Upper lobe of left lung (tissue), 6 donors: ENCODE measurements around the gene FGF1. TPM values are rescaled to one million over a fixed set of nuclear protein-coding genes. Genes with fewer than 3 reads are reported as not detected.

Experiments used
- ATAC-seq, 2 donors: fragments of 200-7000 bp; cut with Tn5 transposase; one replicate each; pipeline ENCODE4 v1.9.1; 2022; ENCODE audit warnings: mild to moderate bottlenecking in 2 of 2, moderate library complexity in 2 of 2; ENCODE audit not compliant: low FRiP score in 2 of 2
- DNase-seq, 2 donors: peaks; one replicate each; pipeline ENCODE4 v3.0.0-alpha.2; 2019 to 2020
- H3K27ac ChIP-seq, 4 donors: fragments of 200-600 bp; sonication (generic); one replicate each; pipeline ENCODE4 v1.5.1; 2016 to 2019
- H3K27me3 ChIP-seq, 4 donors: fragments of 200-600 bp; sonication (generic); one replicate each; pipeline ENCODE4 v1.5.1; 2017 to 2019
- H3K36me3 ChIP-seq, 4 donors: fragments of 200-600 bp; sonication (generic); one replicate each; pipeline ENCODE4 v1.5.1; 2016 to 2019
- H3K4me1 ChIP-seq, 4 donors: fragments of 200-600 bp; sonication (generic); one replicate each; pipeline ENCODE4 v1.5.1; 2018 to 2019
- H3K4me3 ChIP-seq, 4 donors: fragments of 200-600 bp; sonication (generic); one replicate each; pipeline ENCODE4 v1.5.1; 2017 to 2019; ENCODE audit warnings: mild to moderate bottlenecking in 2 of 4, moderate library complexity in 1 of 4
- H3K9me3 ChIP-seq, 4 donors: fragments of 200-600 bp; sonication (generic); one replicate each; pipeline ENCODE4 v1.5.1; 2018 to 2019
- EP300 ChIP-seq, 4 donors: sonication (generic); formaldehyde crosslinking; IDR thresholded peaks; one replicate each; pipeline ENCODE4 v1.5.1; 2017; ENCODE audit warnings: antibody characterized with exemption in 4 of 4, control low read depth in 2 of 4
- POLR2A ChIP-seq, 4 donors: fragments of 450-650 bp; IDR thresholded peaks; one replicate each; pipeline ENCODE4 v1.5.1; 2016 to 2017; ENCODE audit warnings: antibody characterized with exemption in 4 of 4, mild to moderate bottlenecking in 2 of 4
- POLR2AphosphoS5 ChIP-seq, 2 donors: sonication (generic); formaldehyde crosslinking; IDR thresholded peaks; one replicate each; pipeline ENCODE4 v1.5.1; 2017; ENCODE audit warnings: antibody characterized with exemption in 2 of 2
- WGBS, 2 donors: methylation state at CpG; one replicate each; pipeline ENCODE4 v1.1.5; 2017 to 2018; 5-methylcytosine and 5-hydroxymethylcytosine counted together
- total RNA-seq, 6 donors: library from RNA; depleted of rRNA in 4 of 6; stranded (reverse); fragments of >200 nt in 4 of 6; gene quantifications; one replicate each; pipeline versions ENCODE4 v1.1.0 to v1.2.1, GENCODE V29; 2016 to 2021
- TF ChIP-seq, protein P1 (sequence below), 6 experiments: fragments of 450-650 bp in 4 of 6; fragments of 200-600 bp in 2 of 6; sonication (generic) in 2 of 6; IDR thresholded peaks; one replicate each; pipeline ENCODE4 v1.5.1; 2016 to 2019; ENCODE audit warnings: antibody characterized with exemption in 6 of 6
- donor health status: DM: no; HTN: no; CAD: no; lungs with moderate emphysema.
- donor health status: DM: no; HTN: yes; CAD: no; lungs with severe emphysema.

The FGF1 gene
- total RNA-seq, 6 donors from 2014 or later, result 0.63 to 1.3 (median 0.77) TPM; not detected in 2

DNA sequence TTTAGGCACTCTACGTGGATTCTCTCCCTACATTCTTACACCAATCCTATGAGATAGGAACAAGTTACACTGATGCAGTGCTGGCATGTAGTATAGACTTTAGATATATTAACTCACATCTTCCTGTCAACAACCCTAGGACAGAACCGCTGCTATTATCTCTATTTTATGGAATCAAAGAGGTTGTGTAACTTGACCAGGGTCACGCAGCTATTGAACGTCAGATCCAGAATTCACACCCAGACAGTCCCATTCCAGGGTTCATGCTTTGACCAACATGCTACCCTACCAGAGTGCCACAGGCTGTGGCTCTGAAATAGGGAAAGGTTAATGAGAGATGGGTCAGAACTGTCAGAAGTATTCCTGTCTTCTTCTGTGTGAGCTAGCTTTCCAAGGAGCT, 9.6 kb downstream of the FGF1 start:
- DNase-seq, result no peak
- H3K9me3 ChIP-seq, result no peaks in the 10 kb centered on the region
- no peak for ATAC-seq
- TF ChIP-seq, protein P1, sequence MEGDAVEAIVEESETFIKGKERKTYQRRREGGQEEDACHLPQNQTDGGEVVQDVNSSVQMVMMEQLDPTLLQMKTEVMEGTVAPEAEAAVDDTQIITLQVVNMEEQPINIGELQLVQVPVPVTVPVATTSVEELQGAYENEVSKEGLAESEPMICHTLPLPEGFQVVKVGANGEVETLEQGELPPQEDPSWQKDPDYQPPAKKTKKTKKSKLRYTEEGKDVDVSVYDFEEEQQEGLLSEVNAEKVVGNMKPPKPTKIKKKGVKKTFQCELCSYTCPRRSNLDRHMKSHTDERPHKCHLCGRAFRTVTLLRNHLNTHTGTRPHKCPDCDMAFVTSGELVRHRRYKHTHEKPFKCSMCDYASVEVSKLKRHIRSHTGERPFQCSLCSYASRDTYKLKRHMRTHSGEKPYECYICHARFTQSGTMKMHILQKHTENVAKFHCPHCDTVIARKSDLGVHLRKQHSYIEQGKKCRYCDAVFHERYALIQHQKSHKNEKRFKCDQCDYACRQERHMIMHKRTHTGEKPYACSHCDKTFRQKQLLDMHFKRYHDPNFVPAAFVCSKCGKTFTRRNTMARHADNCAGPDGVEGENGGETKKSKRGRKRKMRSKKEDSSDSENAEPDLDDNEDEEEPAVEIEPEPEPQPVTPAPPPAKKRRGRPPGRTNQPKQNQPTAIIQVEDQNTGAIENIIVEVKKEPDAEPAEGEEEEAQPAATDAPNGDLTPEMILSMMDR (IDR thresholded peaks at IDR 0.05), result no peak
- TF ChIP-seq POLR2AphosphoS5 (IDR thresholded peaks at IDR 0.05), result no peak
- TF ChIP-seq POLR2A (IDR thresholded peaks at IDR 0.05), result no peak
- TF ChIP-seq EP300 (IDR thresholded peaks at IDR 0.05), result no peak
- no peaks in the 10 kb centered on the region for H3K27me3 ChIP-seq
- no peak overlapping the region for H3K27ac ChIP-seq
- no peaks in the 10 kb centered on the region for H3K4me1 ChIP-seq
- H3K36me3 ChIP-seq, result no peaks in the 10 kb centered on the region
- 85 to 96% methylated on average over 4 of the region's 4 CpGs for WGBS, 2 donors
- no peak overlapping the region for H3K4me3 ChIP-seq

DNA sequence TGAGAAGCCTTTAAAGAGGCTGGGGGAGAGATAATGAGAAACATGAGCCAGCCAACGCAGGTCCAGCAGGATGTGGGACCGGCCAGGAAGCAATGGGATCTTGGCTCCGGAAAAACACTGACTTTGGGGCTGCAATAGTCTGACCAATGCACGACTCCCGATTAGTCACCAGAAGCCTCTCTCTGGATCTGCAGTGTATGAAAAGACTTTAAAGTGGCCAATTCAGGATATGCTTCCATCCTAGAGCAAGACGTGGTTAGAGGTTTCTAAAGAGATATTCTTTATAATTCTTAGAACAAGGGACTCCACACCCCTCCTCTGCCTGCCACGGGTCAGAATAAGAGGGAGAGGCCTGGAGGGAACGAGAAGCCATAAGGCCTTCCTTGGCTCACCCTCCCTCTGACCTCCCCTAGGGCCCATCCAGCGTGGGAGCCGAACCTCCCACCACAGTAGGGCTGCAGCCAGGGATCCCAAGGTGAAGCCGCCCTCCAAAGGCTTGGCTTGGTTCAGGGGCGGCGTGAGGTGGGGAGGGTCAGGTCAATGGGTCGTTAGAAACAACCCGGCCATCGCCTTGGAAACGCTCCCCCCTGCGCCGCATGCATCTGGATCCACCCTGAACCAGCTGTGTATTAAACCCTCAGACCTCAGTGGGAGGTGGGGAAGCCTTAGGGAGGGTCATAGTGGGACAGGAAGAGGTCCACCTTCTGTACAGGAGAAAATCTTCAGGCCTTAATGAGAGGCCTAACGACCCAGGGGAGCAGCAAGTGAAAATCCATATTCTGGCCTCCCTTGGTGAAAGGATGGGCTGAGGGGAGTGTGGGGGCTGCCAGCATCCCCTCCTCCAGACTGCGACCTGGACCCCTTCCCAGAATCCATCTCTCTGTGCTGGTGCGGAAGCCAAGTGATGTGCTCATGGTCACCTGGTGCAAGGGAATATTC, 11.1 kb downstream of the FGF1 start:
- DNase-seq (no peak), ATAC-seq (peak in 1 of 2 donors; percentile 77)
- Histone ChIP-seq H3K36me3 (no peaks in the 10 kb centered on the region), H3K27me3 (no peaks in the 10 kb centered on the region), H3K4me1 (no peaks in the 10 kb centered on the region), H3K9me3 (no peaks in the 10 kb centered on the region), H3K4me3 (no peak overlapping the region), H3K27ac (no peak overlapping the region)
- TF ChIP-seq EP300 (IDR thresholded peaks at IDR 0.05) (no peak), POLR2AphosphoS5 (IDR thresholded peaks at IDR 0.05) (no peak)
- TF ChIP-seq, protein P1 (IDR thresholded peaks at IDR 0.05), result no peak
- 77 to 86% methylated on average over 22 of the region's 22 CpGs for WGBS, 2 donors

DNA sequence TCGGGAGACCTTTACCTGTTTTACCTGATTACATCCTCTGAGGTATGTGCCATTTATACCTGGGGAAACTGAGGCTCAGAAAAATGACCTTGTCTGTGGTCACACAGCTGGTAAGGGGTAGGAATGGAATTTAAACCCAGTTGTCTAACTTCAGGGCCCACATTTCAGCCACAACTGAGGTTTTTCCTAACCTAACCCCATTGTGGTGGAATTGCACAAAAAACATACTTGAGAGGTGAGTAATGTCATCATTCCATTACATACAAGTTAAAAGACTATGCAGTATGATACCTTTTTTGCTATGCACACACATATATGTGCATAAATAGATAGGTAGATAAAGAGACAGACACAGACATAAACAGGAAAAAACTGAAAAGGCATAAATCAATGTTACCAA, 14.1 kb downstream of the FGF1 start:
- H3K4me3 ChIP-seq, result no peak overlapping the region
- H3K27ac ChIP-seq, result no peak overlapping the region
- TF ChIP-seq POLR2A (IDR thresholded peaks at IDR 0.05) (no peak), EP300 (IDR thresholded peaks at IDR 0.05) (no peak), POLR2AphosphoS5 (IDR thresholded peaks at IDR 0.05) (no peak)
- TF ChIP-seq, protein P1 (IDR thresholded peaks at IDR 0.05), result no peak
- WGBS, 2 donors, result 88% methylated on average over 1 of the region's 1 CpG
- no peaks in the 10 kb centered on the region for H3K36me3 ChIP-seq
- H3K4me1 ChIP-seq, result no peaks in the 10 kb centered on the region
- H3K27me3 ChIP-seq, result no peaks in the 10 kb centered on the region
- no peak for DNase-seq
- no peaks in the 10 kb centered on the region for H3K9me3 ChIP-seq
- ATAC-seq, result no peak

GRCh38 chr5:142671266-142671665, 14.6 kb downstream of the FGF1 start:
- TF ChIP-seq POLR2AphosphoS5 (IDR thresholded peaks at IDR 0.05), result no peak
- TF ChIP-seq EP300 (IDR thresholded peaks at IDR 0.05), result no peak
- TF ChIP-seq, protein P1 (IDR thresholded peaks at IDR 0.05), result no peak
- TF ChIP-seq POLR2A (IDR thresholded peaks at IDR 0.05), result no peak
- no peak for DNase-seq
- no peak overlapping the region for H3K4me3 ChIP-seq
- H3K27ac ChIP-seq, result no peak overlapping the region
- WGBS, 2 donors, result 75 to 80% methylated on average over 3 of the region's 3 CpGs
- H3K36me3 ChIP-seq, result no peaks in the 10 kb centered on the region
- no peak for ATAC-seq
- H3K27me3 ChIP-seq, result no peaks in the 10 kb centered on the region
- H3K4me1 ChIP-seq, result no peaks in the 10 kb centered on the region
- no peaks in the 10 kb centered on the region for H3K9me3 ChIP-seq

GRCh38 chr5:142670804-142671203, 15.1 kb downstream of the FGF1 start:
- 81 to 84% methylated on average over 2 of the region's 2 CpGs for WGBS, 2 donors
- no peaks in the 10 kb centered on the region for H3K27me3 ChIP-seq
- DNase-seq, result no peak
- no peak overlapping the region for H3K27ac ChIP-seq
- ATAC-seq, result no peak
- H3K4me1 ChIP-seq, result no peaks in the 10 kb centered on the region
- H3K4me3 ChIP-seq, result no peak overlapping the region
- TF ChIP-seq POLR2A (IDR thresholded peaks at IDR 0.05) (no peak), POLR2AphosphoS5 (IDR thresholded peaks at IDR 0.05) (no peak), EP300 (IDR thresholded peaks at IDR 0.05) (no peak)
- TF ChIP-seq, protein P1 (IDR thresholded peaks at IDR 0.05), result no peak
- H3K36me3 ChIP-seq, result no peaks in the 10 kb centered on the region
- H3K9me3 ChIP-seq, result no peaks in the 10 kb centered on the region
